HG03280 (cell line): ENCODE results near the gene ADGRL4.
"Not testable (repeated sequence)": the region's sequence is repeated elsewhere in the genome, so short reads cannot be mapped to it uniquely, and the experiment has no call there.

ENCODE experiments used
- ATAC-seq: cut with Tn5 transposase; IDR thresholded peaks from one replicate; pipeline ENCODE4 v1.9.1; 2021; ENCODE audit warnings: mild to moderate bottlenecking, moderate library complexity; ENCODE audit not compliant: unreplicated experiment

Gene ADGRL4

GRCh38 chr1:78919150-78919549 is 87.4 kb downstream of the ADGRL4 start:
- ATAC-seq, result no peak

- no peak for ATAC-seq
Observed at GRCh38 chr1:78918157-78918556, 88.4 kb downstream of the ADGRL4 start.

GRCh38 chr1:78916986-78917385 is 89.5 kb downstream of the ADGRL4 start:
- no peak for ATAC-seq

- ATAC-seq, result no peak
Observed at GRCh38 chr1:78913950-78914349, 92.6 kb downstream of the ADGRL4 start.

GRCh38 chr1:78911956-78912880 is 94.3 kb downstream of the ADGRL4 start:
- no peak for ATAC-seq

- ATAC-seq, result no peak
Observed at GRCh38 chr1:78902641-78903040, 103.9 kb downstream of the ADGRL4 start.

GRCh38 chr1:78894811-78895210 is 111.7 kb downstream of the ADGRL4 start:
- no peak for ATAC-seq

GRCh38 chr1:78892260-78892840 is 114.2 kb downstream of the ADGRL4 start:
- ATAC-seq, result no peak

GRCh38 chr1:78887458-78887857 is 119.1 kb downstream of the ADGRL4 start:
- no peak for ATAC-seq

- ATAC-seq, result no peak
Observed at GRCh38 chr1:78884685-78885452, 121.7 kb downstream of the ADGRL4 start.

- ATAC-seq, result no peak
Observed at GRCh38 chr1:78880223-78880622, 126.3 kb downstream of the ADGRL4 start.

- ATAC-seq, result not testable (repeated sequence)
Observed at GRCh38 chr1:78875986-78876385, 130.5 kb downstream of the ADGRL4 start.

GRCh38 chr1:78872801-78873200 is 133.7 kb downstream of the ADGRL4 start:
- ATAC-seq, result not testable (repeated sequence)

GRCh38 chr1:78871249-78871648 is 135.3 kb downstream of the ADGRL4 start:
- no peak for ATAC-seq

- ATAC-seq, result no peak
Observed at GRCh38 chr1:78869136-78869535, 137.4 kb downstream of the ADGRL4 start.

GRCh38 chr1:78864175-78864574 is 142.4 kb downstream of the ADGRL4 start:
- no peak for ATAC-seq

- ATAC-seq, result no peak
Observed at GRCh38 chr1:78856096-78856495, 150.4 kb downstream of the ADGRL4 start.

- ATAC-seq, result peak; percentile 82
Observed at GRCh38 chr1:78855258-78855657, 151.3 kb downstream of the ADGRL4 start.

- ATAC-seq, result no peak
Observed at GRCh38 chr1:78854556-78854955, 152.0 kb downstream of the ADGRL4 start.

GRCh38 chr1:78843546-78843945 is 163.0 kb downstream of the ADGRL4 start:
- no peak for ATAC-seq

GRCh38 chr1:78843111-78843510 is 163.4 kb downstream of the ADGRL4 start:
- ATAC-seq, result no peak
